ENCODE results near the gene CBLN3.

DNA sequence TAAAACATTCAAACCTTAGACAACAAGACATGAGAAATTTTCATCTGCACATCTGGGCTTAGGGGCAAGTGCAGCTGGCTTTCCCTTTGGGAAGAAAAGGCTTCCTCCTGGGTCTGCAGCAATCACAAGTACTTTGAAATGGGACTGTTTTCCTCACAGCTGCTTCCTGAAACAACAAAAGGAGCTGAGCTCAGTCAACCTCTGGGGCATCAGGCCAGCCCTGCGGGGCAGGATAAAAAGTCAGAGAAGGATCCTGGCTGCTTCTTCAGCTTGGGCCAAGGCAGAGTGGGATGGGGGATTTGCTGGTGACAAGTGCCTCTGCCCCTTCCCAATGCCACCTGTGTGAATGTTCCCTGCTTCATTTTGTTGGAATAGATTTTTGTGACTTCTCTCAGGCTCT, 29.3 kb upstream of the CBLN3 start:
- TF ChIP-seq CEBPB (IDR thresholded peaks at IDR 0.05) (no peak), TEAD4 (IDR thresholded peaks at IDR 0.05) (no peak), EP300 (IDR thresholded peaks at IDR 0.05; ENCODE audit: borderline replicate concordance) (no peak), CREB1 (IDR thresholded peaks at IDR 0.05; ENCODE audit: low read depth) (no peak), NFIC (IDR thresholded peaks at IDR 0.05) (no peak), TAF1 (IDR thresholded peaks at IDR 0.05; ENCODE audit: low read depth) (no peak), RAD21 (IDR thresholded peaks at IDR 0.05; ENCODE audit: low read depth) (no peak), TCF12 (IDR thresholded peaks at IDR 0.05; ENCODE audit: low read depth) (no peak), YY1 (IDR thresholded peaks at IDR 0.05; ENCODE audit: low read depth) (no peak), FOXM1 (IDR thresholded peaks at IDR 0.05; ENCODE audit: borderline replicate concordance, low read depth) (no peak), EGR1 (IDR thresholded peaks at IDR 0.05) (no peak)
- TF ChIP-seq, protein P1, sequence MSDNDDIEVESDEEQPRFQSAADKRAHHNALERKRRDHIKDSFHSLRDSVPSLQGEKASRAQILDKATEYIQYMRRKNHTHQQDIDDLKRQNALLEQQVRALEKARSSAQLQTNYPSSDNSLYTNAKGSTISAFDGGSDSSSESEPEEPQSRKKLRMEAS (IDR thresholded peaks at IDR 0.05) = no peak
- TF ChIP-seq, protein P2, sequence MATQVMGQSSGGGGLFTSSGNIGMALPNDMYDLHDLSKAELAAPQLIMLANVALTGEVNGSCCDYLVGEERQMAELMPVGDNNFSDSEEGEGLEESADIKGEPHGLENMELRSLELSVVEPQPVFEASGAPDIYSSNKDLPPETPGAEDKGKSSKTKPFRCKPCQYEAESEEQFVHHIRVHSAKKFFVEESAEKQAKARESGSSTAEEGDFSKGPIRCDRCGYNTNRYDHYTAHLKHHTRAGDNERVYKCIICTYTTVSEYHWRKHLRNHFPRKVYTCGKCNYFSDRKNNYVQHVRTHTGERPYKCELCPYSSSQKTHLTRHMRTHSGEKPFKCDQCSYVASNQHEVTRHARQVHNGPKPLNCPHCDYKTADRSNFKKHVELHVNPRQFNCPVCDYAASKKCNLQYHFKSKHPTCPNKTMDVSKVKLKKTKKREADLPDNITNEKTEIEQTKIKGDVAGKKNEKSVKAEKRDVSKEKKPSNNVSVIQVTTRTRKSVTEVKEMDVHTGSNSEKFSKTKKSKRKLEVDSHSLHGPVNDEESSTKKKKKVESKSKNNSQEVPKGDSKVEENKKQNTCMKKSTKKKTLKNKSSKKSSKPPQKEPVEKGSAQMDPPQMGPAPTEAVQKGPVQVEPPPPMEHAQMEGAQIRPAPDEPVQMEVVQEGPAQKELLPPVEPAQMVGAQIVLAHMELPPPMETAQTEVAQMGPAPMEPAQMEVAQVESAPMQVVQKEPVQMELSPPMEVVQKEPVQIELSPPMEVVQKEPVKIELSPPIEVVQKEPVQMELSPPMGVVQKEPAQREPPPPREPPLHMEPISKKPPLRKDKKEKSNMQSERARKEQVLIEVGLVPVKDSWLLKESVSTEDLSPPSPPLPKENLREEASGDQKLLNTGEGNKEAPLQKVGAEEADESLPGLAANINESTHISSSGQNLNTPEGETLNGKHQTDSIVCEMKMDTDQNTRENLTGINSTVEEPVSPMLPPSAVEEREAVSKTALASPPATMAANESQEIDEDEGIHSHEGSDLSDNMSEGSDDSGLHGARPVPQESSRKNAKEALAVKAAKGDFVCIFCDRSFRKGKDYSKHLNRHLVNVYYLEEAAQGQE (IDR thresholded peaks at IDR 0.05; ENCODE audit: low read depth) = no peak
